ENCODE measurements around the gene TALDO1.
A peak's percentile ranks its signal among the peaks of the same experiment; 100 is the strongest.

The TALDO1 gene

DNA sequence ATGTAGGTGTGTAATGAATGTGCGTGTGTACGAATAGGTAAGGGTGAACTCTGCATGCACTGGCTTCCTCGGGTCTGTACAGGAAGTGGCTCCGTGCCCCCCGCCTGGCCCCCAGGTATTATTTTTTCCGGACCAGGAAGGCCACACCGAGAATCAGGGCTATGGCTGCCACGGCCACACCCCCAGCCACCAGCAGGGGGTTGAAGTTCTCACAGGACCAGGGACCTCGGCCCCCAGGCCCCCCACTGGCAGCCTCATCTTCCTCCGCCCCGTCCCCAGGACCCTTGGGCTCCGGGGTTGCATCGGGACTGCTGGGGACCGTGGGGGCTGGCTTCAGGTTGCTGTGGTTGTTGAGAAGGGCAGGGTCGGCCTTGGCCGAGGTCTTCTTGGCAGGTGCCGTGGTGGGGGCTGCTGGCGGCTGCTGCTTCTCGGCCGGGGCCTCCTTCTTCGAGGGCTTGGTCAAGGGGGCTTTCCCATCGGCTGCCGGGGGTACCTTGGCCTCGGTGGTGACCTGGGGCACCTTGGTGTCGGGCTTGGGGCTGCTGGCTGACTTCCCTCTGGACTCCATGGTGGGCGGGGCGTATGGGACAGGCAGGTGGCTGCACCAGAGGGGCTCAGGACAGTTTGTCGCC, 40.9 kb downstream of the TALDO1 start:
- no peak for DNase-seq (ENCODE audit: low read depth)

GRCh38 chr11:788953-789940, 42.0 kb downstream of the TALDO1 start:
- DNase-seq (ENCODE audit: low read depth), result no peak

DNA sequence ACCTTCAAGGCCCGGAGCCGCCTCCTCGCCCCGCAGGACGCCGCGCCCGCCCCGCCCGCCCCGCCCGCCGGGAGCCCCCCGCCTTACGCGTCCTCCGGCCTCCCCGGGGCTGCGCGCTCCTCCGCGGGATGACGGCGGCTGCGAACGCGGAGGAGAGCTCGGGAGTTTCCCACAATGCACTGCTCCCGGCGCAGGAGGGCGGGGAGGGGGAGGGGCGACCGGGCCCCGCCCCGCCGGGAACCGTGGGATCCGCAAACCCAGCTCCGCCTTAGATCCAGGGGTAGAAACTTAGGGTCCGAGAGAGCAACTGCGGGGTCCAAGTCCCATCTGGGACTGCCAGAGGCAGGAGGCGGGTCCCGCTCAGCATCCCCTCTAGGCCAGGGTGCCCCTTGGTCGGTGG, 42.7 kb downstream of the TALDO1 start, which contains the start of gene CEND1:
Gene CEND1, minus strand, starts transcription at position 148 of the 400 bp plus-strand sequence. CDS start 1,514 bp downstream, outside the sequence.
- DNase-seq (ENCODE audit: low read depth), result no peak

DNA sequence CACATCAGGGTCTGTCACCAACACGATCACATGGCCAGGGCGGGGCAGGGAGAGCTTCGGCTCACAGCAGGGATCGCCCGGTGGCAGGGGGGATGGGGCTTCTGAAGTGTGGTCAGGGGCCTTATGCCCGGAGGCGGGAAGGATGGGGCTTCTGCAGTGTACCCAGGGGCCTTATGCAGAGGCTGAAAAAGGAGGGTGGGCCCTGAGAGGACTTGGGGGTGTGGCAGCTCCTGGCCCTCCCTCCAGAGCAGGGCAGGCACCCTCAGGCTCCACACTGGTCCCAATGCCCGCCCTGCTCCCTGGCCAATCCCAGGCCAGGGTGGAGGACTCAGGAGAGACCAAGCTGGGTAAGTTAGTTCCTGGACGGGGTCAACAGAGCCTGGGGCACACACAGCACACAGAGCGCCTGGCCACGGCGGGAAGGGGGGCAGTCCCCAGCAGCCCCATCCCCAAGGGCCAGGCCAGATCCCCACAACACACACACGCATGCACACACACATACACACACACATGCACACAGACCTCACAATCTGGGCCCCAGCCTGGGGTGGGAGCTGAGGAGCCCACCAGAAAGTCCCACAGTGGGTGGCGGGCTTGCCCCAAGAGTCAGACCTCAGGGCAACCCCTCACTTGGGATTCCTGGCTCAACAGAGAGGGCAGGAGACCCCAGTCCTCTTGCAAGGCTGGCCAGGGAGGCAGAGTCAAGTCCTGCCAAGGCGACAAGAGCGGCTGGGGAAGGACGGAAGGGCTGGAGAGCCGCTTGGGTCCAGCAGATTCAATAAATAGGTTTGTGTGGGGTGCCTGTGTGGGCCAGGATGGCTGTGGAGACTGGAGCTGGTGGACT, 43.7 kb downstream of the TALDO1 start:
- DNase-seq (ENCODE audit: low read depth), result no peak

DNA sequence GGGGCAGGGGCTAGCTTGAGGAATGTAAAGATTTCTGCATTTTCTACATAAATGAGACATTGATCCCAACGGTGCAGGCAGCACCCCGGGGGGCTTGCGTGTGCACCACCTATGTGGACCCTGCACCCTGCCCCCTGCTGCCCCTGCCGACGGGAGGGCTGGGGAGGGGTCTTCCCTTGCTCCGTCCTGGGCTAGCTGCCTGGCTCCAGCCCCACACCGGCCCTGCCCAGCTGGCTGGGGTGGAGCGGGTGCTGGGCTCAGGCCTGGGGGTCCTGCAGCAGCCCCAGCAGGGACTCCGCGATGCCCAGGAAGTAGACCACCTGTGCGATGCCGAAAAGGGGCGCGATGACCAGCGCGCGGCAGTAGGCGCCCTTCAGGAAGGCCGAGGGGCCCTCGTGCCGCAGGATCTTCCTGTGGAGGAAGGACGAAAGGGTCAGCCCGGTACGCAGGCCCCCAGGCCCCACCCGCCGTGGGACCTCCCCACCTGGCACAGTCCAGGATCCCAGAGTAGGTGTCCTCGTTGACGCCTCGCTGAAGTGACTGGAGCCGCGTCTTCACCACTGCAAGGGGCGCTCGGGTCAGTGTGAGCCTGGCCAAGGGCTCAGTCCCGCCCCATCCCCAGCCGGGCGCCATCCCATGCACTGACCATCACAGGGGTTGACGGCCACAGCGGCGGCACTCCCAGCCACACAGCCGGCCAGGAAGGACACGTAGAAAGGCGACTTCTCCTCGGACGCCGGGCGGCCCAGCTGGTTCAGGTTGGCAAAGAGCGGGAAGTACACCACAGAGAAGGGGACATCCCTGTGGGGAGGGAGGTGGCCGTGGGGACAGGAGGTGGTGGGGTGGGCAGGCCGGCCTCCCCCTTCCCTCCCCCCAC, 44.6 kb downstream of the TALDO1 start:
- DNase-seq (ENCODE audit: low read depth), result no peak

DNA sequence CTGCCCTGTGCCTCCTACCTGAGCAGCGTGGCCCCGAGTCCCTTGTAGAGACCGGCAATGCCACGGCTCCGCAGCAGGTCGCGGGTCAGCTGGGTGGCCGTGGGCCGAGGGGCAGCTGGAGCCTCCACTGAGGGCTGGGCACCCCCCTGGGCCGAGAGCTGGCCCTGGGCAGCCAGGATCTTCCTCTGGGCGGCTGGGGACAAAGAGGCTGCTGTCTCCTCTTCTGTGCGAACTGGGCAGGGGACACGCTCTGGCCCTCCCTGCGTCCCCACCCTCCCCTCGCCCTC, 45.2 kb downstream of the TALDO1 start:
- no peak for DNase-seq (ENCODE audit: low read depth)

- DNase-seq (ENCODE audit: low read depth), result no peak
These were observed 45.6 kb downstream of the TALDO1 start for GRCh38 chr11:792873-793272.

- DNase-seq (ENCODE audit: low read depth), result no peak
These were observed 46.3 kb downstream of the TALDO1 start for GRCh38 chr11:793556-793955.

GRCh38 chr11:794013-794765, 46.9 kb downstream of the TALDO1 start:
- no peak for DNase-seq (ENCODE audit: low read depth)

DNA sequence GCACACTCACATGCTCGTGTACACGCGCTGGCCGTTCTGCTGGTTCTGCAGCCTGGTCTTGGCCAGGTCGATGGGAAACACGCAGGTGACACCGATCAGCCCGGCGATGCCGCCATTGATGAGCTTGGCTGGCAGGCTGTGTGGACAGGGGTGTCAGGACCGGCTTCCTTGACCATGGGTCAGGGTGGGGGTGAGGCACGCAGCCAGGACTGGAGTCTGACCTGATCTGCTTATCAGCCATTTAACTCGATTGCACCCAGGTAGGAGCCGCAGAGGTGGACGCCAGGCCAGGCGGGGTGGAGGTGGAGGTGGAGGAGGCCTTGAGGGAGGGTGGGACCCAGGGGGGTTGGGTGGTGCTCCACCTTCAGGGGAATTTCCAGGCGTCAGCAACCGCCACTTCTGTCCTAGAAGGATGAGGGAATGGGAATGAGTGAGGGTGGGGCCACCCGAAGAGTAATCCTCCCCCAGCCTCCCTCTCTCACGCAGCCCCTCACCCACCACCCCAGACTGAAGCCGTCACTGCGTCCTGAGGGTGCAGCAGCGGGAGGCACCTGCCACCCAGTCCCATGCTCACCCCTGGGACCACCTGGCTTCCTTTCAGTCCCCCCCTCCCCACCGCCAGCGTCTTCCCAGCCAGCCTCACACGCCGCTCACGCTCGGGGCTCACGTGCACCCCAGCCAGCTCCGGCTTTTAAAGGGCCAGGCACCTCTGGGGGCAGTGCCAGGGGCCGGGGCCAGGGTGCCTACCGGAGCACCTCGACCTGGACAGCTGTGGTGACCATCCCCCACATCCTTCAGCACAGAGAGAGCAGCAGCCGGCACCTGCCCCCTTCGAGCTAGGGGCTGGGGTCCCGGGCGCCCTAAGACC, 47.7 kb downstream of the TALDO1 start:
- no peak for DNase-seq (ENCODE audit: low read depth)

- DNase-seq (ENCODE audit: low read depth), result peak; percentile 58
These were observed 48.6 kb downstream of the TALDO1 start for GRCh38 chr11:795634-796564.

- no peak for DNase-seq (ENCODE audit: low read depth)
These were observed 49.5 kb downstream of the TALDO1 start for GRCh38 chr11:796565-797295.

DNA sequence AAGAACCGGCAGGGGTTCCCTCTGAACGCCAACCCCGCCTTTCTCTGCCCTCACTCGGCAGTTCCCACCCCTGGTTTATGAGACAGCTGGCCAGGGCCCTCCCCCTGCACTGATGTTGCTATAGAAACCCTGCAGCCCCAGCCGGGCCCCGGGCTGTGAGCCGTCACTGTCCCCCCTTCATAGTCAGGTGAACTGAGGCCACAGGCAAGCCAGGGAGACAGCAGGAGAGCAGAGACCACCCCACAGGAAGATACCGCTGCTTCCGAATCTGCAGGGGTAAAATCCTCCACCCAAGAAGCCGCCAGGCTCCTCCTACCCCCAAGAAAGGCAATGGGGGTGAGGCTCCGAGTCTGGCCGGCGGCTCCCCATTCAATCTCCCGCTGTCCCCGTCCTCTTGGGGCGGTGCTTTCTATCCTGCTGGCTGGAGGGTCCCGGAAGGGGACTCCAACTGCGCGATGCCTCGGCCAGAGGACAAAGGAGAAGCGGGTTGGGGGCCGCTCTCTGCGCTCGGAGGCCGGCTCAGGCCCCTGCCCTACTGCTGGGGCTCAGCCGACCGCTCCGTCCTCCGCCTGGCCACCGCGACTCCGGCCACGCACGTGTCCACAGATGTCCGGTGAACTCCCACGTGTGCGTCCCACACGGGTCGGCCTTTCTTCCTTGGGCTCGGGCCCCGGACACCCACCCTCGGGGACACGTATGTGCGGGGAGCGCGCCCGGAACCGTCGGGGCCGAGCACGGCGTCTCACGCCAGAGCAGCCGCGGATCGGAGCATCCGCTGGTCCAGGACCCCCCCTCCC, 50.2 kb downstream of the TALDO1 start:
- peak; percentile 62 for DNase-seq (ENCODE audit: low read depth)

DNA sequence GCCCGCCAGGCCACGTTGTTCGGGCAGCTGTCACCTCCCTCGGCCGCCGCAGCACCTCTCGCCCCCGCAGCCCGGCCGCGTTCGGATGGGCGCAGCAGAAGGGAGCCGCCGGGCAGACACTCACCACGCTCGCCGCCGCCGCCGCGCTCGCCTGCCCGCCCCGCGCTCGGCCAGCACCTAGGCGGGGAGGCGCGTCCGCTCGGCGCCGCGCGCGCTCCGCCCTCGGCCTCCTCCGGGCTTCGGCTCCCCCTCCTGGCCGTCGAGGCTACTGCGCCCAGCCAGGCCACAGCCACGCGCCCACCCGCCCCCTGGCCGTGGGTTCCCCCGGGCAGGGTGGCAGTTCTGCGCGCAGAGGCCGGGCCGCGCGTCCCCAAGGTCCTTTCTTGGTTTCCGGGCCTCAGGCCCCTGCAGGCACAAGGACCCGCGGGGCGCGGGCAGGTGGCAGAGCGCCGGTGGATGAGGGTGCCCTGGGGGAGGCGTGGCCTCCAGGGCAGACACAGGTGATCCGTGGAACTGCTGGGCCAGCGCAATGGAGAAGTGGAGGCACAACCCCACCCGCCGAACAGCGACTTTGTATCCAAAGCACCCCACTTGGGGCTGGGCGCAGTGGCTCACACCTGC, 50.9 kb downstream of the TALDO1 start, which contains the start of gene SLC25A22:
Gene SLC25A22, minus strand, starts transcription at position 189 of the 621 bp plus-strand sequence. CDS start 3,275 bp downstream, outside the sequence.
- DNase-seq (ENCODE audit: low read depth), result no peak

DNA sequence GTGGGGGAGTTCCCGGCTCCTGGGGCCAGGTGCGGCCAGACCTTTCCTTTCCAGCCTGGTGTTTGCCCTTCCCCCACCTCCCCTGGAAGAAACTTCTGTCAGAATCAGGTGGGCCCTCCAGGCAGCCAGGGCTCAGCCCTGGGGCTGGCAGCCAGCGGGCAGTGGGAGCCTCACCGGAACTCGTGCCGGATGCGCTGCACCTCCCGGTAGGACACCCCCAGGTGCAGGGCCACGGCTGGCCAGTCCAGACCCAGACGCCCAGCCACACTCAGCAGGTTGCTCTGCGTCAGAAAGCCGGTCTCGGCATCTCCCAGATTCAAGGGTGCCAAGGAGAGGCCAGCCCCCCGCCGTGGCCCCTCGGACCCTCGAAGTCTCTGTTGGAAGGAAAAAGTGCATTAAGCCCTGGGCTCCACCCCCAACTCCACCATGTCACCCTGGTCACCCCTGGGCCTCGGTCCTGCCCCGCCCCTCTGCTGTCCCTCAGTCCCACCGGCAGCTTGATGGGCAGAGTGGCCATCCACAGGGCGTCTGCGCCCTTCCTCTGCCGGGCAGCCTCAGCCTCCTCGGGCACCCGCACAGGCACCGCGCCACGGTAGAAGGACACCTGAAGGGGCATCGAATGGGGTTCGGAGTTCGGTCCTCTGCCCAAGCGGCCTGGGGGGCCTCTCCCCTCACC, 52.5 kb downstream of the TALDO1 start:
- DNase-seq (ENCODE audit: low read depth), result no peak

DNA sequence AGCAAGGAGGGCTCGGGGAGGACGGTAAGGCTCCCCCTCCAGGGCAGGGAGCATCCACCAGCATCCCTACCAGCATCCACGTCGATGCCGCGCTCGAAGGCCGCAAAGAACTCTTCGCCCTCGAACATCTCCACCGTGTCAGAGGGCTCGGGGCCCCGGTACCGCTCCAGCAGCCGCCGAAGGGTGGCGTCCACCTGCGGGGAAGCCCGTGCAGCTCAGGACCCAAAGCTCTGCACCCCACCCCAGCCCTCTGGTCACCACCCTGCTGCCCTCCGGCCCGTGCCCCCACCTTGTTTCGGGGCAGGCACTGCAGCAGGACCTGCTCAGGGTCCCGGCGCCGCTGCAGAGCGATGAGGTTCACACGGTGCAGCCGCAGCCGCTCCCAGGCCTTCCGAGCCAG, 53.2 kb downstream of the TALDO1 start:
- no peak for DNase-seq (ENCODE audit: low read depth)
